Neural crest cell (in vitro differentiated cells): ENCODE results near the gene C19orf25. TPM values are rescaled to one million over a fixed set of nuclear protein-coding genes. Genes with fewer than 3 reads are reported as not detected.

Experiments
- DNase-seq: peaks from one replicate; pipeline ENCODE4 v3.0.0; 2021; ENCODE audit warnings: low read depth, mixed read lengths, low spot score
- H3K27ac Mint-ChIP-seq: one replicate; pipeline ENCODE4 v1.8.0; 2021; ENCODE audit warnings: mild to moderate bottlenecking, mixed read lengths; ENCODE audit not compliant: unreplicated experiment
- H3K27me3 Mint-ChIP-seq: 2 replicates; pipeline ENCODE4 v1.8.0; 2021; ENCODE audit warnings: low read depth, mild to moderate bottlenecking, mixed read lengths
- H3K36me3 Mint-ChIP-seq: 2 replicates; pipeline ENCODE4 v1.8.0; 2021; ENCODE audit warnings: low read depth, mild to moderate bottlenecking, mixed read lengths
- H3K4me1 Mint-ChIP-seq: 2 replicates; pipeline ENCODE4 v1.8.0; 2021; ENCODE audit warnings: mixed read lengths
- H3K4me3 Mint-ChIP-seq: one replicate; pipeline ENCODE4 v1.8.0; 2021; ENCODE audit warnings: mild to moderate bottlenecking, mixed read lengths
- H3K9me3 Mint-ChIP-seq: 2 replicates; pipeline ENCODE4 v1.8.0; 2021; ENCODE audit warnings: mixed read lengths
- total RNA-seq: library from RNA; stranded (reverse); gene quantifications from 2 replicates; pipeline ENCODE4 v1.2.1, GENCODE V29; 2021
- TF ChIP-seq, protein P1 (sequence below): fragments of 200-600 bp; sonication (generic); conservative IDR thresholded peaks from 2 replicates; pipeline ENCODE4 v1.5.0; 2021; ENCODE audit warnings: antibody characterized with exemption, mild to moderate bottlenecking

C19orf25 gene
- total RNA-seq, 1 donor from 2014 or later = 41.5 TPM

DNA sequence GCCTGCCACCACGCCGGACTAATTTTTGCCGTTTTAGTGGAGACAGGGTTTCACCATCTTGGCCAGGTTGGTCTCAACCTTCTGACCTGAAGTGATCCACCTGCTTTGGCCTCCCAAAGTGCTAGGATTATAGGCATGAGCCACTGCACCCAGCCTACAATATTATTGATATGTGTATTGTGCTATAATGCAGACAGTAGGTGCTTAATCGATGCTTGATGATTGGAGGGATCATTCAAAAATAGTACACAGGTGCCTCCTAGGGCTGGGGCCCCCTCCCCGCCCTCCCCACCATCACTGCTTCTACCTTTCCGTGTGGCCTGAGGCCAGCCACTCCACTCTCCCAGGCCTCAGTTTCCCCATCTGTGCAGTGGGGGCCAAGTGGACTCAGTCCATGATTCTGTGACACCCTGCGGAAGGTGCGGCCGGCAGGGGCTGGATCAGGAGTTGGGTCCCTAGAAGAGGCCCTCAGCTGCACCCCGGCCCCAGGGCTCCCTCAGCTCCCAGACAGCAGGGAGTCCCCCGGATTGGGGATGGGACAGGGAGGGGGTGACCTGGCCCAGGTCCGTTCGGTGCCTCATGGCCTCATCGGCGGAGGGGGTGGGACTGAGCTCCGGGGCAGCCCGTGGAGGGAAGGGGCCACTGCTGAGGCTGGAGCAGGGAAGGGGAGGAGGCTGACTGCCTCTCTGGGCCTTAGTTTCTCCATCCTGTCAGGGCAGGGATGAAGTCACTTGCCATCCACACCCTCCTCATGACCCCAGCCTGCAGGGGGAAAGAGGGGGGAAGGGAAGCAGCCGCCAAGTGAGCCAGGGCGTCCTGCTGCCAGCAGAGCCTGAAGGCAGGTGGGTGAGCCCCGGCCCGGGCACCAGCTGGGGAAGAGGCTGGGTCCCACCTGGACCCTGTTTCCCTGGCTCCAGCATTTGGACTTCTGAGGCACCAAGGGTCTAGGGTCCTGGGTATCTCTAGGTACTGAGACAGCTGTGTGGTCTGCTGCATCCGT is 32.6 kb upstream of the C19orf25 start:
- TF ChIP-seq, protein P1, sequence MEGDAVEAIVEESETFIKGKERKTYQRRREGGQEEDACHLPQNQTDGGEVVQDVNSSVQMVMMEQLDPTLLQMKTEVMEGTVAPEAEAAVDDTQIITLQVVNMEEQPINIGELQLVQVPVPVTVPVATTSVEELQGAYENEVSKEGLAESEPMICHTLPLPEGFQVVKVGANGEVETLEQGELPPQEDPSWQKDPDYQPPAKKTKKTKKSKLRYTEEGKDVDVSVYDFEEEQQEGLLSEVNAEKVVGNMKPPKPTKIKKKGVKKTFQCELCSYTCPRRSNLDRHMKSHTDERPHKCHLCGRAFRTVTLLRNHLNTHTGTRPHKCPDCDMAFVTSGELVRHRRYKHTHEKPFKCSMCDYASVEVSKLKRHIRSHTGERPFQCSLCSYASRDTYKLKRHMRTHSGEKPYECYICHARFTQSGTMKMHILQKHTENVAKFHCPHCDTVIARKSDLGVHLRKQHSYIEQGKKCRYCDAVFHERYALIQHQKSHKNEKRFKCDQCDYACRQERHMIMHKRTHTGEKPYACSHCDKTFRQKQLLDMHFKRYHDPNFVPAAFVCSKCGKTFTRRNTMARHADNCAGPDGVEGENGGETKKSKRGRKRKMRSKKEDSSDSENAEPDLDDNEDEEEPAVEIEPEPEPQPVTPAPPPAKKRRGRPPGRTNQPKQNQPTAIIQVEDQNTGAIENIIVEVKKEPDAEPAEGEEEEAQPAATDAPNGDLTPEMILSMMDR = no peak
- Mint-ChIP-seq H3K27ac (no peak overlapping the region), H3K36me3 (no peaks in the 10 kb centered on the region), H3K9me3 (peaks cover 2% of the 10 kb centered on the region), H3K27me3 (peaks cover 65% of the 10 kb centered on the region), H3K4me1 (peaks cover 10% of the 10 kb centered on the region), H3K4me3 (no peak overlapping the region)
- no peak for DNase-seq

DNA sequence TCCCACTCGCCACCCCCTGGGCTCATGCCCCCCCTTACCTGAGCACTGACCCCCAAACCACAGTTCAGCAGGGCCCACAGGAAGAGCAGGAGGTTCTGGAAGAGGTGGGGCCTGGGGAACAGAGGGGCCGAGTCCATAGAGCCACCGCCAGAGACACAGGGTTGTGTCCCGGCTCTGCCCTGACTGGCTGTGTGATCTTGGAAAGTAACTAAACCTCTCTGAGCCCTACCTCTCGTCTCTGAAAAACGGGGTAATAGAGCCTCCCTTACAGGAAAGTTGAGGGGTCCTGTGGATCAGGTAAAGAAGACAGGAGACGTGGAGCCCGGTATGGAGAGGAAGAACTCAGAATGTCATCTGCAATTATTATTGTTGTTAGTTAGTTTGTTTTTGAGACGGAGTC is 31.8 kb upstream of the C19orf25 start:
- H3K9me3 Mint-ChIP-seq = peaks cover 2% of the 10 kb centered on the region
- no peak for DNase-seq
- H3K27ac Mint-ChIP-seq = no peak overlapping the region
- peaks cover 10% of the 10 kb centered on the region for H3K4me1 Mint-ChIP-seq
- H3K4me3 Mint-ChIP-seq = no peak overlapping the region
- TF ChIP-seq, protein P1 = no peak
- H3K27me3 Mint-ChIP-seq = peaks cover 60% of the 10 kb centered on the region
- no peaks in the 10 kb centered on the region for H3K36me3 Mint-ChIP-seq

DNA sequence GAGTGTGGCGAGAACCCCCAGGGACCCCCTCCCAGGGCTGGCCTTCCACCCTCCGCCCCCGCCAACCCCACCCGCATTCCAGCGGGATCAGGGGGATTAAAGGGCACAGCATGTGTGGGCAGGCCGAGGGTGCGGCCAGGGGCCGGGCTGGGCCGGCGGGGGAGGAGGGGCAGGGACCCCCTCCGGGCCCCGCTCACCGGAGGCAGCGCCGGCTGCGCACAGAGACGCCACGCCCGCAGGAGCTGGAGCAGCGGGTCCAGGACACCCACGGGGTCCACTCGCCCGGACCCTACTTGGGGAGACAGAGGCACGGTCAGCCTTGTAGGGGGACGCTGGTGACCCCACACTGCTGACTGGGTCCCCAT is 31.4 kb upstream of the C19orf25 start:
- Mint-ChIP-seq H3K27ac (no peak overlapping the region), H3K9me3 (peaks cover 2% of the 10 kb centered on the region), H3K27me3 (peaks cover 61% of the 10 kb centered on the region), H3K4me3 (no peak overlapping the region), H3K4me1 (peaks cover 10% of the 10 kb centered on the region), H3K36me3 (no peaks in the 10 kb centered on the region)
- TF ChIP-seq, protein P1 = no peak
- DNase-seq = no peak

DNA sequence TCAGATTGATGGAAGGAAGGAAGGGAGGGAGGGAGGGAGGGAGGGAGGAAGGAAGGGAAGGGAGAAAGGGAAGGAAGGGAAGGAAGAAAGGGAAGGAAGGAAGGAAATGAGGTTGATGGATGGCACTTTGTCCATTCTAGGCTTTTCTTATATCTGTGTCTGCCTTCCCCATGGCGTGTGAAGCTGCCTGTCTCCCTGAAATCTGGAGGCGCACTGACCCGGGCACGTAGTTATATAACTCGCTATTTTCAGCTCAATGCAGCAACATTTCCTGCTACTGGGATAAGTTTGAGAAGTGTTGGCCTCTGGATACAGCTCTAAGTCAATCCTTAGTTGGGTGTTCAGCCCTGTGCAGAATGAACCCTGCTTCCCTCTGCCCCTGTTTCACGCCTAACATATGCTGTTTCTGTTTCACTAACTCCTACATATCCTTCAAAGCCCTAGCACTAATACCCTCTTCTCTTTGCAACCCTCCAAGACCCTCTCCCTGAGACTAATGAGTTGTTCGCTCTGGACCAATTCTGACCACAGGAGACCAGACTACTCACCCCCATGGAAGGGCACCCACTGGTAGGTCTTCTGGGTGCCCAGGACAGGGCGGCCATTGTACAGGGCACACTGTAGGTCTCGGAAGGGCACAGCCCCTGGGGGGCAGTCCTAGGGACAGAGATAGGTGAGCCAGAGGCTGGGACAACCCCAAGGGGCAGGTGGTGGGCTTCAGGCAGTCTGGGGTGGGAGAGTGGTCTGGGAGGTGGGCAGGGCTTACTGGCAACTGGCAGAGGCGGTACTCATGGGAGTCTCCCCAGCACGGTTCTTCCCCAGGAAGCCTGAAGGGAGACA is 30.8 kb upstream of the C19orf25 start:
- peaks cover 62% of the 10 kb centered on the region for H3K27me3 Mint-ChIP-seq
- peak overlapping the region; percentile 32 for H3K4me3 Mint-ChIP-seq
- TF ChIP-seq, protein P1 = no peak
- H3K4me1 Mint-ChIP-seq = peaks cover 10% of the 10 kb centered on the region
- DNase-seq = no peak
- no peaks in the 10 kb centered on the region for H3K36me3 Mint-ChIP-seq
- no peak overlapping the region for H3K27ac Mint-ChIP-seq
- peaks cover 2% of the 10 kb centered on the region for H3K9me3 Mint-ChIP-seq

DNA sequence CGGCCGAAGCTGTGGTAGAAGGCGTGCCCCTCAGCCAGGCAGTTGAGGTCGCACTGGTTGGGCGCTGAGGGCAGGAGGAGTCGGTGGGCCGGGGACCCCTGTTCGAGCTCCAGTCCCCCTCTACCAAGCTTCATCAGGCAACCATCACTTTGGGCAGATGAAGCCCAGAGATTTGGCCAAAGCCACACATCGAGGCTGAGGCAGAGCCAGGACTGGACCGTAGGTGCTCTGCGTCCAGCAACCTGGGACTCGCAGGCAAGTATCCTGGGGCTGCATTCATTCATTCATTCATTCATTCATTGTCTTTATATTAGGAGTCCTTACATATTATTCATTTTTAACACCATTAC is 29.5 kb upstream of the C19orf25 start:
- Mint-ChIP-seq H3K4me1 (peaks cover 14% of the 10 kb centered on the region), H3K27ac (no peak overlapping the region), H3K4me3 (peak overlapping the region; percentile 88), H3K9me3 (peaks cover 2% of the 10 kb centered on the region), H3K36me3 (no peaks in the 10 kb centered on the region), H3K27me3 (peaks cover 66% of the 10 kb centered on the region)
- no peak for DNase-seq
- TF ChIP-seq, protein P1 = no peak
